Measurements from ENCODE around the gene PIGU.
A peak's percentile ranks its signal among the peaks of the same experiment; 100 is the strongest.
"Not testable (repeated sequence)": the region's sequence is repeated elsewhere in the genome, so short reads cannot be mapped to it uniquely, and the experiment has no call there.

PIGU gene

DNA sequence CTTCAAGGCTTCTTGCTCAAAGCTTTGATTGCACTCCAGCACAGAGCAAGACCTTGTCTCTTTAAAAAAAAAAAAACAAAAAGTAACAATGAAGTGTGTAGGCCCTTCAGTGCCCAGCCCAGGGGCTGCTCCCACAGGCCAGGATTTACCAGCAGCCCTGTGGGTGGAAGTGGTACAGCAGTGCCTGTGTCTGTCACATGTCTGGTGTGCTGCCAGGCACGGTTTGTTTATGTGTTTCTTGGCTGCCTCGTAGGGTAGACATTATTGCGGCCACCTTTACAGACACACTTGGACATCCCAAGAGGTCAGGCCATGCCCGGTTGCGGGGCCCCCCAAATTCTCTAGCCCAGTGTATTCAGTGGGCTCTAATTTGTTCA, 148.0 kb downstream of the PIGU start:
- no peak for DNase-seq

GRCh38 chr20:34527016-34527415, 149.9 kb downstream of the PIGU start:
- no peak for DNase-seq

DNA sequence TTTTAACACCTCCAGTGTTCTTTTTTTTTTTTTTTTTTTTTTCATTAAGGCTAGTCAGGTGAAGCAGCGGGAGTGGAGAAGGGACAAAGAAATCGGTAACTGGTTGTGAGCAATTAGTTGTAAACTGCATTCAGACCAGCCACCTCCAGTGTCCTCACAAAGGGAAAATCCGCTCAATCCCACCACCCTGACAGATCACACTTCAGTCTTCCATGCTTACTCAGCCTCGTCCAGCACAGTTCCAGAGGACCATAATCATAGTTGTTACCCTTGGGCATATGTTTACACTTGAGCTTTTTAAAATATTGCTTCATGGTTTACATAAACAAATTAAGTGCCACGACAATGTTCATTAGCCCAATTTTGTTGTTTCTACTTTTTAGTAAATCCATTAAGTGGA, 150.4 kb downstream of the PIGU start:
- no peak for DNase-seq

DNA sequence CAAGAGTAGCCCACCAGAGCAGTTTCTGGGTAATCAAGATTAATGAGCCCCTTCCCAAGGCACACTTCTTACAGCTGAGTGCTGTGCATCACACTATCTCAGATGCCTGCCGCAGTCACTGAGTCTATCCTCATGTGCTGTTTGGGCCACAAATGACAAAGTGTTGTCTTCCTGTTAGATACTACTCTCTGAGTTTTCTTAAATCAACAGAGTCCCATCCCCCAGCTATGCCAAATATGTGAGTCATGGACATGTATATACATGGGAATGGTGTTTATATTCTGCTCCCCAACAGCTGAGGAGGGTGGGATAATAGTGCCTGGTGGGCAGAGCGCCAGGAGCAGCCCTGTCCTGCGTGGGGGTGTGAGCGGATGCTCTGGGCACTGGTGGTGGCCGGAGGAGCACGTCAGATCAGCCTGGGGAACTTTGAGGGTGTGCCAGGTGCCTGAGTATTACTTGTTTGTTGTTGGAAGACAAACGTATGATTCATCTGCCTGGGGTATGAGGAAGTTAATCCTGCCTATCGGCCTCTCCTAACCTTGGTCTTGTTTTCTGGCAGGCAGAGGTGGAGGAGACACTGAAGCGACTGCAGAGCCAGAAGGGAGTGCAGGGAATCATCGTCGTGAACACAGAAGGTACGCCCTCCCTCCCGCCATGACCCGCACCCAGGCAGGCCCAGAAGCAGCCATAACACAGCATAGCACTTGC, 151.0 kb downstream of the PIGU start:
- no peak for DNase-seq

DNA sequence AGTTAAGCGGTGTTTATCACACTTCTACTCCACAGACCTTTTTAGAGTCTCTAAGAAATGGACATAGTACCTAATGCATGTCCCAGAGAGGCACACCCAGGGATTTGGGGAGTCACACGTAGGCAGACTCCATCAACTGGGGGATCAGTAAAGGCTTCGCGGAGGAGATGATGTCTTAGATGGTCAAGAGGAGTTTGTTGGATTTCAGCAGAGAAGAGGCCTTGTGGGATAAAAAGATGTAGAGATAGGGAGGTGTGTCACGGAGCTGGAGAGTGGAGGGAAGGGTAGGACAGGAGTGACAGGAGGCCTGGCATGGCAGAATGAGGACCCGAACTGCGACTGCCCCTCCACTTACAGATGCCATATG, 151.6 kb downstream of the PIGU start:
- DNase-seq: no peak

- no peak for DNase-seq
These were observed 152.5 kb downstream of the PIGU start for GRCh38 chr20:34524426-34524825.

- DNase-seq: no peak
These were observed 153.7 kb downstream of the PIGU start for GRCh38 chr20:34522969-34523871.

DNA sequence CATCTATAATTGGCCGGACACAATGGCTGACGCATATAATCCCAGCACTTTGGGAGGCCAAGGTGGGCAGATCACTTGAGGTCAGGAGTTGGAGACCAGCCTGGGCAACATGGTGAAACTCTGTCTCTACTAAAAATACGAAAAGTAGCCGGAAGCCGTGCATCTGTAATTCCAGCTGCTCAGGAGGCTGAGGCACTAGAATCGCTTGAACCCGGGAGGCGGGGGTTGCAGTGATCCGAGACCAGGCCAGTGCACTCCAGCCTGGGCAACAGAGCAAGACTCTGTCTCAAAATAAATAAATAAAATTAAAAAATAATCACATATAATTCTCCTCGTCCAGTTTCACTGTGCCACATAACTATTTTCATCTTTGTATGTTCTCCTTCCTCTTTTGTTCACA, 157.1 kb downstream of the PIGU start:
- DNase-seq: not testable (repeated sequence)

DNA sequence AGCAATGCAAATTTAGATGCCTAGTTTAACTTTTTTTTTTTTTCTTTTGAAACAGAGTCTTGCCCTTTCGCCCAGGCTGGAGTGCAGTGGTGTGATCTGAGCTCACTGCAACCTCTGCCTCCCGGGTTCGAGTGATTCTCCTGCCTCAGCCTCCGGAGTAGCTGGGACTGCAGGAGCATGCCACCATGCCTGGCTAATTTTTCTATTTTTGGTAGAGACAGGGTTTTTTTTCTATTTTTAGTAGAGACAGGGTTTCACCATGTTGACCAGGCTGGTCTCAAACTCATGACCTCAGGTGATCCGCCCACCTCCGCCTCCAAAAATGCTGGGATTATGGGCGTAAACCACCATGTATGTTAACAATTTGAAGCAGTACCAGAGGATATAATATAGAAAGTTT, 158.0 kb downstream of the PIGU start:
- DNase-seq: not testable (repeated sequence)

GRCh38 chr20:34517114-34517505, 159.8 kb downstream of the PIGU start:
- no peak for DNase-seq

- peak; percentile 46 for DNase-seq
These were observed 160.4 kb downstream of the PIGU start, which contains the start of gene DYNLRB1 for GRCh38 chr20:34516247-34517113. TSS of gene DYNLRB1 (plus strand) at chr20:34516422. CDS start at chr20:34516459, 37 bp downstream.

DNA sequence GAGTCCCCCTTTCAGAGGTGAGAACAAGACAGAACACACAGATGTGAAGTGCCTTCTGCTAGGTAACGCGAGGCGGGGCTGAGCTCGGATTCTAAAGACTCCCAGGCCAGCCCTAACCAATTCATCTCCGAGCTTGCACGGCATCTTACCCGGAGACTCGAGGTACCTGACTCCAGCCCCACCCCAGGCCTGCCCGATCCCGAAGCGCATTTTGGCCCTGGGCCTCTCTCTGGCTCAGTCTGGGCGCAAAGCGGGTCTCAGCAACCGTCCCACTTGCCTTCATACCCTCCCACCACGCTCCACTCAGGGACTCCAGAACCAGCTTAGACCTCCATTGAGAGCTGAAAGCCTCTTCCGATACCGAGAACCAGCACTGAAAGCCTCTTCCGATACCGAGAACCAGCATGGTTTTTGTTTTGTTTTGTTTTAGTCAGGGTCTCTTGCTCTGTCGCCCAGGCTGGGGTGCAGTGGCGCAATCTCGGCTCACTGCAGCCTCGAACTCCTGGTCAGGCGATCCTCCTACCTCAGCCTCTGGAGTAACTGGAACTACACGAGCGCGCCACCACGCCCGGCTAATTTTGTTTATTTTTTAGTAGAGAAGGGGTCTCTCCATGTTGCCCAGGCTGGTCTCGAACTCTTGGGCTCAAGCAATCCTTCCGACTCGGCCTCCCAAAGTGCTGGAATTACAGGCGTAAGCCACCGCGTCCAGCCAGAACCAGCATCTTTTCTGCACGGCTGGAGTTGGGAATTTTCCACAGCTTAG, 161.2 kb downstream of the PIGU start:
- peak; percentile 55 for DNase-seq

DNA sequence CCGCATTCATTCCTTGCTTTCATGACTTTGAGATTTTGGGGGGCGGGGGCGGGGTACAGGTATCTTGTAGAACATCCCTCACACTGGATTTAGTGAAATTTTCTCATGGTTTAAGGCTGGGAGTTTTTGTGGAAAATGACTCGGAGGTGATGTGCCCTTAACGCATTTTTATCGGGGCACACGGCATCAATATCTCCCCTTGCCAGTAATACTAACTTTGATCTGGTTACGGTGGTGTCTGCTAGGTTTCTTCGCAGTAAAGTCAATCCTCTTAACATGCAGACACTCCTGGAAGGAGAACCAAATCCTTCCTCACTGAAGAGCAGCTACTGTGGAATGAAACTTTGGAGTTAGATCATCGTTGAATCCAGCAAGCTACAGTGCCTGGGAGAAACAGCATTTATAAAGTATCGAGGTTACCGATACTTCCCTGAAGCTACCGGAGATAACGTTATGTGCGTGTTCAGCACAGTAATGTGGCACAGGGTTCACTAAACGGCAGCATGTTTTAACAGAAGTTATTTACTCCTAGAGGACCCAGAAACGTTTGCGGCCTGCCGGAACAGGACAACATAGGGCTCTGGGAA, 161.9 kb downstream of the PIGU start:
- no peak for DNase-seq

DNA sequence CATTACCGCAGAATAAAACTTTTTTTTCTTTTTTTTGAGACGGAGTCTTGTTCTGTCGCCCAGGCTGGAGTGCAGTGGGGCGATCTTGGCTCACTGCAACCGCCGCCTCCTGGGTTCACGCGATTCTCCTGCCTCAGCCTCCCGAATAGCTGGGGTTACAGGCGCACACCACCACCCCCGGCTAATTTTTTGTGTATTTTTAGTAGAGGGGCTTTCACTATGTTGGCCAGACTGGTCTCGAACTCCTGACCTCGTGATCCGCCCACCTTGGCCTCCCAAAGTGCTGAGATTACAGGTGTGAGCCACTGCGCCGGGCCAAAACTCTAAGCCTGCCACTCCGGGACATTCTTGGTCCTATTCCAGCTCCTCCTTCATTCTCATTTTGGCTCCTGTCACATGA, 162.9 kb downstream of the PIGU start:
- DNase-seq: not testable (repeated sequence)

DNA sequence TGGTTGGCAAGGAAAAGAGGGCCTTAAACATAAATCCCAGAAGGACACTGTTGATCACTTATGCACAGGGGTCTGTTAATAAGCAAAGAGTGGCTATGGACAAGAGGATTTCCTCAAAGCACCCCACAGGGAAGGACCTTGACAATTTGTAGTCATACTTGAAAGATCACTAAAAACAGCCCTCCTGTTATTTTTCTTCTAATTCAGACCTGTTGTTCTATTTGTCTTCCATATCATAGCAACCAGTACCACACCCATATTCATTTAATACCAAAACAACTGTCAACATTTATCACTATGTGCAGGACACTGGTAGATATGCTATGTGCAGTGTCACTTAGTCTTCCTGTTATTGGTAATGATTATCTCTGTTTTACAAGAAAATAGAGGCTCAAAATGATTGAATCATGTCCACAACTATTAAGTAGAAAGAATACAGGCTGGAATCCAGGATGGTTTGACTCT, 163.9 kb downstream of the PIGU start:
- DNase-seq: no peak

DNA sequence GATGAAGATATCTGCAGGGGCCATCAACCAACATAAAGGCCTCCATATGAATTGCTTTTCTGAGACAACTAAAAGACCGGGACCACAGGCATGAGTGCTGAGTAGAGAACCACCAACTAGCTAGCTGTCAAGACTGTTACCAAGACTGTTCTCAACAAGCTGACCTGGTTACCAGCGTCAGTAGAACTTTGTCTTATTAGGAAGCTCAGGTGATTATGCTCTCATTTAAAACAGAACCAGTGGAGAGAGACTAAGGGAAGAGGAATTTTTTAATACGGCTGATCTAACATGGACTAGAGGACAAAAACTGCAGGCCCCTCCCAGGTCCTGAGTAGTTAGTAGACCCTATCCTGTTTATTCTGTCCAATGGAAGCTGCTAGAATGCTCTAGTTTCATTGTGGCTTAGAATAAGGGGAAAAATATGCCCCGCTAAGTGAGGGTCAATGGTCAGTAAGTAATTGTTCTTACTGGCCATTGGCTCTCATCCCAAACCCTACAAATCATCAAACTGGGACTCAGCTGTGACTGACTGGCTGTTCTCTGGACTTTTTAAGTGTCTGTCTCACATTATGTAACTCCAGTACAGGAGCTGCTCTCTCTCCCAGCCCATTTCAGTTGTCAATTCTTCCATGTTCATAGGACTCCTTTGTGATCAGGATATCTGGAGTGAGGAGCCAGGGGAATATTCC, 164.5 kb downstream of the PIGU start:
- DNase-seq: no peak

GRCh38 chr20:34511891-34512265, 165.0 kb downstream of the PIGU start:
- DNase-seq: no peak

GRCh38 chr20:34510575-34510974, 166.3 kb downstream of the PIGU start:
- no peak for DNase-seq
